ENCODE measurements around the gene IL17A.

Gene IL17A

DNA sequence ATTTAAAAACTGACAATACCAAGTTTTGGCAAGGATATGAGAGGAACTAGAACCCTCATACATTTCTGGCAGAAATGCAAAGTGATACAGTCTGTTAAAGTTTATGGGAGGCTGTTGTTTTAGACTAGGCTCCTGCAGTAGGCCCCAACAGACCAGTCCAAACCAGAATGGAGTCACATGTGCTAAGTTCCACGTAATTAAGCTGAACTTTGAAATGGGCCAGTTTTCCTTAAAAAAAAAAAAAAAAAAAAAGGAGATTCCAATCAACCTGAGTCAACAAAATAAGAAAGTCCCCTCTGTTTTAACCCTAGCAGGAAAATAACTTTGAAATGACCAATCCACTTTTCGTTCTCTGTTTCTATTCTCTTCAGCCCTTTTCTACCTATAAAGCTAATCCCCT is 31.6 kb downstream of the IL17A start:
- H3F3A ChIP-seq (ENCODE audit: insufficient read depth), result no peaks in the 10 kb centered on the region
- no peaks in the 10 kb centered on the region for H3K9me3 ChIP-seq (ENCODE audit: insufficient read depth, low read length)
- TF ChIP-seq, protein P1, sequence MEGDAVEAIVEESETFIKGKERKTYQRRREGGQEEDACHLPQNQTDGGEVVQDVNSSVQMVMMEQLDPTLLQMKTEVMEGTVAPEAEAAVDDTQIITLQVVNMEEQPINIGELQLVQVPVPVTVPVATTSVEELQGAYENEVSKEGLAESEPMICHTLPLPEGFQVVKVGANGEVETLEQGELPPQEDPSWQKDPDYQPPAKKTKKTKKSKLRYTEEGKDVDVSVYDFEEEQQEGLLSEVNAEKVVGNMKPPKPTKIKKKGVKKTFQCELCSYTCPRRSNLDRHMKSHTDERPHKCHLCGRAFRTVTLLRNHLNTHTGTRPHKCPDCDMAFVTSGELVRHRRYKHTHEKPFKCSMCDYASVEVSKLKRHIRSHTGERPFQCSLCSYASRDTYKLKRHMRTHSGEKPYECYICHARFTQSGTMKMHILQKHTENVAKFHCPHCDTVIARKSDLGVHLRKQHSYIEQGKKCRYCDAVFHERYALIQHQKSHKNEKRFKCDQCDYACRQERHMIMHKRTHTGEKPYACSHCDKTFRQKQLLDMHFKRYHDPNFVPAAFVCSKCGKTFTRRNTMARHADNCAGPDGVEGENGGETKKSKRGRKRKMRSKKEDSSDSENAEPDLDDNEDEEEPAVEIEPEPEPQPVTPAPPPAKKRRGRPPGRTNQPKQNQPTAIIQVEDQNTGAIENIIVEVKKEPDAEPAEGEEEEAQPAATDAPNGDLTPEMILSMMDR (IDR thresholded peaks at IDR 0.05; ENCODE audit: insufficient read depth, low read length, poor library complexity, severe bottlenecking), result no peak
- no peak for TF ChIP-seq EZH2phosphoT487 (conservative IDR thresholded peaks at IDR 0.05; ENCODE audit: low read length)

DNA sequence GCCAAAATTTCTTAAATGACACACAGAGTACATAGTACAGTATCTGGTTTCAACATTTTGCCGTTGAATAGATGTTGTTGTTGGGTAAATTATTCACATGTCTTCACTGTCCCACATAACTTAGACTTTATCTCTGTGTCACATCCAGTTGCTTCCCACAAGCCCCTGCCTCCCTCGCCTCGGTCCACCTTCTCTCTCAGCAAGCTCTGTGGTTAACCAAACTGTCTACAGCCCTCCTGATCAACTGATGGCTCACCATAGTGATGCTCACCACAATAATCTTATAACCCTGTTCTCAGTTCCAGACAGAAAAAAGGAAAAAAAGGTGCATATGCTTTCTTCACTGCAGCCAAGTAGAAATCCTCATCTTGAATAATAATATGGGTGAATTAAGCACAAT is 35.1 kb downstream of the IL17A start:
- no peak overlapping the region for H2AFZ ChIP-seq (ENCODE audit: low read depth, low read length, severe bottlenecking)
- no peaks in the 10 kb centered on the region for H3K79me2 ChIP-seq (ENCODE audit: insufficient read depth, low read length)
- no peak overlapping the region for H3K9ac ChIP-seq (ENCODE audit: low read length)
- TF ChIP-seq EZH2phosphoT487 (conservative IDR thresholded peaks at IDR 0.05; ENCODE audit: low read length), result no peak
- TF ChIP-seq, protein P1 (IDR thresholded peaks at IDR 0.05; ENCODE audit: insufficient read depth, low read length, poor library complexity, severe bottlenecking), result no peak
- no peaks in the 10 kb centered on the region for H3K9me3 ChIP-seq (ENCODE audit: insufficient read depth, low read length)
- H3K4me3 ChIP-seq (ENCODE audit: insufficient read depth, low read length, poor library complexity, severe bottlenecking), result no peak overlapping the region
- H3K9me2 ChIP-seq (replicated peaks; ENCODE audit: insufficient read depth, low read length), result no peaks in the 10 kb centered on the region
- no peaks in the 10 kb centered on the region for H4K20me1 ChIP-seq (ENCODE audit: low read depth, low read length)
- H3K4me2 ChIP-seq (ENCODE audit: low read depth, low read length, poor library complexity, severe bottlenecking), result no peak overlapping the region
- no peaks in the 10 kb centered on the region for H3K27me3 ChIP-seq (ENCODE audit: low read length)
- H3K27ac ChIP-seq (ENCODE audit: low read depth, low read length), result no peak overlapping the region
- no peaks in the 10 kb centered on the region for H3F3A ChIP-seq (ENCODE audit: insufficient read depth)
- H3K36me3 ChIP-seq (ENCODE audit: low read length), result no peaks in the 10 kb centered on the region

More for the DNA sequence above, 31.6 kb downstream of the IL17A start:
- no peaks in the 10 kb centered on the region for H4K20me1 ChIP-seq (ENCODE audit: low read depth, low read length)
- no peak overlapping the region for H3K9ac ChIP-seq (ENCODE audit: low read length)
- no peaks in the 10 kb centered on the region for H3K79me2 ChIP-seq (ENCODE audit: insufficient read depth, low read length)
- H3K27me3 ChIP-seq (ENCODE audit: low read length), result peaks cover 4% of the 10 kb centered on the region; the same call in 1 of the 2 replicates
- H2AFZ ChIP-seq (ENCODE audit: low read depth, low read length, severe bottlenecking), result no peak overlapping the region
- H3K9me2 ChIP-seq (replicated peaks; ENCODE audit: insufficient read depth, low read length), result no peaks in the 10 kb centered on the region
- H3K36me3 ChIP-seq (ENCODE audit: low read length), result no peaks in the 10 kb centered on the region
- H3K27ac ChIP-seq (ENCODE audit: low read depth, low read length), result no peak overlapping the region
- H3K4me2 ChIP-seq (ENCODE audit: low read depth, low read length, poor library complexity, severe bottlenecking), result no peak overlapping the region
- no peak overlapping the region for H3K4me3 ChIP-seq (ENCODE audit: insufficient read depth, low read length, poor library complexity, severe bottlenecking)

DNA sequence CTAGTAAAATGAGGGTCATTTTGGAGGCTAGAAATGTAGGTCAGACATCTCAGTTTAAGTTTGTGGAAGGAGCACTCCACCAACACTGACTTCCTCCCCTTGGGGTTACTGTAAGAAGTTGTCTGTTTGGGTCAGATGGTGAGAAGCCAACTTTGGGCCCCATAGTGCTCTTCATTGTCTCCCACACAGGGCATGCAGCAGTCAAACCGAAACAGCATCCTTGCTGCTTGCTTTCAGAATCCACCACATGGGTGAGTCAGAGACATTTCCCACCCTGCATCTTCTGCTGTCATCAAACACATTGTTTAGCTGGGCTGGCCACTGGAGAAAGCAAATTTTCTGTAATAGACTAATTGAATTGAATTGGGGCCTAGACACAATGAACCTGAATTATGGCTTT is 41.3 kb downstream of the IL17A start:
- Histone ChIP-seq H4K20me1 (ENCODE audit: low read depth, low read length) (no peaks in the 10 kb centered on the region), H3K36me3 (ENCODE audit: low read length) (no peaks in the 10 kb centered on the region), H3K9me2 (replicated peaks; ENCODE audit: insufficient read depth, low read length) (no peaks in the 10 kb centered on the region), H3K4me2 (ENCODE audit: low read depth, low read length, poor library complexity, severe bottlenecking) (no peak overlapping the region), H3F3A (ENCODE audit: insufficient read depth) (no peaks in the 10 kb centered on the region), H3K9ac (ENCODE audit: low read length) (no peak overlapping the region), H3K27me3 (ENCODE audit: low read length) (no peaks in the 10 kb centered on the region), H2AFZ (ENCODE audit: low read depth, low read length, severe bottlenecking) (no peak overlapping the region), H3K9me3 (ENCODE audit: insufficient read depth, low read length) (no peaks in the 10 kb centered on the region), H3K79me2 (ENCODE audit: insufficient read depth, low read length) (no peaks in the 10 kb centered on the region), H3K27ac (ENCODE audit: low read depth, low read length) (no peak overlapping the region), H3K4me3 (ENCODE audit: insufficient read depth, low read length, poor library complexity, severe bottlenecking) (no peak overlapping the region)
- TF ChIP-seq, protein P1 (IDR thresholded peaks at IDR 0.05; ENCODE audit: insufficient read depth, low read length, poor library complexity, severe bottlenecking), result no peak
- TF ChIP-seq EZH2phosphoT487 (conservative IDR thresholded peaks at IDR 0.05; ENCODE audit: low read length), result no peak
